C4-2B (cell line): ENCODE measurements around the gene HERC3.

Experiments
- H3K27ac ChIP-seq: fragments of 450-650 bp; 2 replicates; pipeline ENCODE4 v1.5.1; 2017
- ZFX ChIP-seq: fragments of 450-650 bp; IDR thresholded peaks from 2 replicates; pipeline ENCODE4 v1.6.1; 2017
- TF ChIP-seq, protein P1 (sequence below): fragments of 450-650 bp; conservative IDR thresholded peaks from 2 replicates; pipeline ENCODE4 v1.5.1; 2017; ENCODE audit warnings: mild to moderate bottlenecking

The HERC3 gene

DNA sequence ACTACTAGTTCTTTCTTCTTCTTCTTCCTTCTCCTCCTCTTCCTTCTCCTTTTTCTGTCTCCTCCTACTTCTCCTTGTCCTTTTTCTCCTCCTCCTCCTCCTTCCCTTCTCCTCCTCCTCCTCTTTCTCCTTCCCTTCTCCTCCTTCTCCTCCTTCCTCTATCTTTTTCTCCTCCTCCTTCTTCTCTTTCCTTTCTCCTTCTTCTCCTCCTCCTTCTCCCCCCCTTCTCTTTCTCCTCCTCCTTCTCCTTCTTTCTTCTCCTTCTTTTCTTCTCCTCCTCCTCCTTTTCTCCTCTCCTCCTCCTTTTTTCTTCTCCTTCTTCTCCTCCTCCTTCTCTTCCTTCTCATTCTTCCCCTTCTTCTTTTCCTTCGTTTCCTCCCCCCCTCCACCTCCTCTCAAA lies 127.1 kb downstream of the HERC3 start:
- TF ChIP-seq, protein P1, sequence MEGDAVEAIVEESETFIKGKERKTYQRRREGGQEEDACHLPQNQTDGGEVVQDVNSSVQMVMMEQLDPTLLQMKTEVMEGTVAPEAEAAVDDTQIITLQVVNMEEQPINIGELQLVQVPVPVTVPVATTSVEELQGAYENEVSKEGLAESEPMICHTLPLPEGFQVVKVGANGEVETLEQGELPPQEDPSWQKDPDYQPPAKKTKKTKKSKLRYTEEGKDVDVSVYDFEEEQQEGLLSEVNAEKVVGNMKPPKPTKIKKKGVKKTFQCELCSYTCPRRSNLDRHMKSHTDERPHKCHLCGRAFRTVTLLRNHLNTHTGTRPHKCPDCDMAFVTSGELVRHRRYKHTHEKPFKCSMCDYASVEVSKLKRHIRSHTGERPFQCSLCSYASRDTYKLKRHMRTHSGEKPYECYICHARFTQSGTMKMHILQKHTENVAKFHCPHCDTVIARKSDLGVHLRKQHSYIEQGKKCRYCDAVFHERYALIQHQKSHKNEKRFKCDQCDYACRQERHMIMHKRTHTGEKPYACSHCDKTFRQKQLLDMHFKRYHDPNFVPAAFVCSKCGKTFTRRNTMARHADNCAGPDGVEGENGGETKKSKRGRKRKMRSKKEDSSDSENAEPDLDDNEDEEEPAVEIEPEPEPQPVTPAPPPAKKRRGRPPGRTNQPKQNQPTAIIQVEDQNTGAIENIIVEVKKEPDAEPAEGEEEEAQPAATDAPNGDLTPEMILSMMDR: no peak
- TF ChIP-seq ZFX: no peak
- H3K27ac ChIP-seq: no peak overlapping the region

- no peak overlapping the region; the same call in 1 of the 2 replicates for H3K27ac ChIP-seq
- TF ChIP-seq ZFX: no peak
- TF ChIP-seq, protein P1: no peak
Observed at GRCh38 chr4:88720451-88721428, 128.5 kb downstream of the HERC3 start.

- TF ChIP-seq, protein P1: no peak
- H3K27ac ChIP-seq: no peak overlapping the region
Observed at GRCh38 chr4:88722276-88722780, 130.0 kb downstream of the HERC3 start.

- H3K27ac ChIP-seq: no peak overlapping the region
- no peak for TF ChIP-seq ZFX
- TF ChIP-seq, protein P1: no peak
Observed at GRCh38 chr4:88722828-88723227, 130.5 kb downstream of the HERC3 start.

DNA sequence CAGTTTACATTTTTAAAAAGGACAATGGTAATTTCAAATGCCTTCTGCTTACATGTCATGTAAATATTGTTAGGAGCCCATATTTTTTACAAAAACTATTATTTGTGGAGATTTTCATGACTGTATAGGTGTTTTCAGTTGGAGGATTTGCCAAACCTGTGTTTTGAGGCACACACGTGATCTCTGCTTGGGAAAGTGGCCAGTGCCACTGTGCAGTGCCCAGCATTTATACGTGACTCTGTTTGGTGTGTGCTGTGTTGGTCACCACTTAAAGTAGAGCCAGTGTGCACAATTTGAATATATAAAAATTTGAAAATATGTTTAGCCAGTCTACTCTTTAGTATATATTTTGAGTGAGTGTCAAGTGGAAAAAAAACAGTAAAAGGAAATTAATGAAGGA lies 132.1 kb downstream of the HERC3 start:
- H3K27ac ChIP-seq: no peak overlapping the region
- no peak for TF ChIP-seq ZFX
- TF ChIP-seq, protein P1: no peak

DNA sequence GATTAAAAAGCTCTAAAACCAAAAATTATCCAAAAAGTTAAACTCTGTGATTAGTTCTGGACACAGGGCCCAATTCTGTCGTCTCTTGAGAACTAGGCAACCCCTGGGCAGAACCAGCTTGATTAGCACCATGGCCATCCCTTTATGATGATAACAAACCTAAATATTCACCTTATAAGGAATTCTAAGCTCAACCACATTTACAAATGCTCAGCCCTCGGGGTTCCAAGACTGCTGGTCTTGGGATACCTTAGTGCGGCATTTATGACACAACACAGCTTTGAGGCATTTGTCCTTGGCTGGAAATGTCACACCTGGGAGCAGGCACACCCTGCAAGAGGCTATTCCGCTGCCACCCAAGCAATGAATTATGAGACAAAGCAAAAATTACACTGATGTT lies 132.9 kb downstream of the HERC3 start:
- TF ChIP-seq, protein P1: no peak
- no peak overlapping the region for H3K27ac ChIP-seq

GRCh38 chr4:88725986-88726385 lies 133.7 kb downstream of the HERC3 start:
- TF ChIP-seq ZFX: no peak
- TF ChIP-seq, protein P1: no peak
- no peak overlapping the region for H3K27ac ChIP-seq
